Stimulated activated CD4-positive, alpha-beta T cell treated with anti-CD3 and anti-CD28 coated beads, Interleukin-12 subunit alpha, Interleukin-12 subunit beta, amount 100 ng/mL, for 48 hours (primary cell): Measurements from ENCODE around the gene PACC1.
"Not testable (repeated sequence)": the region's sequence is repeated elsewhere in the genome, so short reads cannot be mapped to it uniquely, and the experiment has no call there.

Experiments
- DNase-seq, 3 donors: peaks; one replicate each; pipeline ENCODE4 v3.0.0-alpha.2; 2020; ENCODE audit warnings: low read depth in 2 of 3, low spot score in 1 of 3

PACC1 gene

GRCh38 chr1:212397171-212397570 lies 17.5 kb downstream of the PACC1 start:
- no peak for DNase-seq

GRCh38 chr1:212396638-212397037 lies 18.0 kb downstream of the PACC1 start:
- DNase-seq = no peak

GRCh38 chr1:212395678-212396437 lies 18.8 kb downstream of the PACC1 start:
- DNase-seq = not testable (repeated sequence)

GRCh38 chr1:212388985-212389716 lies 25.5 kb downstream of the PACC1 start:
- DNase-seq = no peak

DNA sequence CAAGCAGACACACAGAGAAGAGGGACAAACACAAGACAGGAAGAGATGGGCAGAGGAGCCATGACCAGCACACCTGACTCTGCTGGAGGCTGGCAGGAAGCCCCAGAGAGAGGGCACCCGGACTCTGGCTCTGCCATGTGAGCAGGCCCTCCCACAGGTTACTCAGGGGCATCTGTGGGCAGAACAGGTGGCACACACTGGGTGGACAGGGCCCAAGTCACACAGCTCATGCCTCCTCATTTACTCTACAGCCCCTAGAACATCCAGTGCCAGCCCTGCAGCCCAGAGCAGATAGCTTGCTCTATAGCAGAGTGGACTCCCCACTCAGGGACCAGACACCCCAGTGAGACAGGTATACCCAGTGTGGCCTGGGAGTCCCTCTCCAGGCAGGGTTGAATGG lies 28.7 kb downstream of the PACC1 start:
- no peak for DNase-seq

DNA sequence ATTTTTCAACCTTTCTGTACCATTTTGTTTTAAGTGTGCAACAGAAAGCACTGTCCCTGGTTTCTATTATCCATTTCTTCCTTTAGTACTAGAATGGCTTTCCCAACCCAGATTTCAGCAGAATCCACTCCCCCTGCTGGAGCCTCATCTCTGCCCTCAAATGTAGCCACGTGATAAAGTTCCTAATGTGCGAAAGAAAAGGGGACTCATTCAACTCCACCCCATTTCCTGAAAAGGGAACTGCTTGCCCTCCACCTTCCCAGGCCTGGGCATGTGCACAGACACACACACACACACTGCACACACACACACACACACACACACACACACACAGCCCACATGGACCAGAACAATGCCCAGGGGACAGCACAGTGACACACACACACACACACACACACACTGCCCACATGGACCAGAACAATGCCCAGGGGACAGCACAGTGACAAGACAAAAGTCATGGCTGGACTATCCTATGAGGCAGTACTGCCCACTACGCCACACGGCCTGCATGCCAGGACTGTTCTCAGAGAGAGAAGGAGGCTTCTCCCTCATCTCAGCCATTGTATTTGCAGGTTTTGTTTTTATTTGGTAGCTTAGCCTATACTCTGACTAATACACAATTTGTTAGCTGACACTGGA lies 33.2 kb downstream of the PACC1 start:
- no peak for DNase-seq

DNA sequence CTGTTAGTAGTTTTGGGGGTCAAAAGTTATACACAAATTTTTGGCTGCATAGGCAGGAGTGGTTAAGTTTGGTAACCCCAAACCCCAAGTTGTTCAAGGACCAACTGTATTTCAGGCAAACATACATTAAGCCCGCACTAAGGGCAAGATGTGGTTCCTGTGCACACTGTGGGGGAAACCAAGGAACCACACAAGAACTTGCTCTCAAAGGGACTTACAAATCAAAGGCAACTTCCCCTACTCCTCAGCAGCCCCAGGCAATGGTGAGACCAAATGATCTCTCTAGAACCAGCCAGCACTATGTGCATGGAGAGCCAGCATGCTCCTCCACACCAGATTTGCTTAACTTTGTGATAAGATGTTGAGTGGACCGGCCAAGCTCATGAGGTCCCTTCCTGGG lies 35.3 kb downstream of the PACC1 start:
- DNase-seq = no peak

DNA sequence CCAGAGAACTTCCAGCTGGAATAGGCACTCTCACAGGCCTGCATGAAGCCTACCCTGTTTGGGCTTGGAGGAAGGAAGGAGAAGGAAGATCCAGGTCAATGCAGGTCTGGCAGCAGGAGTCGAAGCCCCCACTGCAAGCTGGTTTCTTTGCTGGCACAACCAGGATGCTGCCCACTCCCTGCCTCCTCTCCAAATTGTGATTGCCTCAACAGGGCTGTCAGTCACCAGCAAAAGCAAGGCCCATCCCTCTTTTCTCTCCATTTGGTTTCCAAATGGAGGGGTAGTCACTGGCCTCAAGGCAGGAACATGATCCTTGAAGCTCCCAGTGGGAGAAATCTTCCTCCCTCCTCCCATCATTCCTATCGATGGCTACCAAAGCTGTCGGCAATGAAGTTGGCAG lies 37.0 kb downstream of the PACC1 start:
- no peak for DNase-seq

DNA sequence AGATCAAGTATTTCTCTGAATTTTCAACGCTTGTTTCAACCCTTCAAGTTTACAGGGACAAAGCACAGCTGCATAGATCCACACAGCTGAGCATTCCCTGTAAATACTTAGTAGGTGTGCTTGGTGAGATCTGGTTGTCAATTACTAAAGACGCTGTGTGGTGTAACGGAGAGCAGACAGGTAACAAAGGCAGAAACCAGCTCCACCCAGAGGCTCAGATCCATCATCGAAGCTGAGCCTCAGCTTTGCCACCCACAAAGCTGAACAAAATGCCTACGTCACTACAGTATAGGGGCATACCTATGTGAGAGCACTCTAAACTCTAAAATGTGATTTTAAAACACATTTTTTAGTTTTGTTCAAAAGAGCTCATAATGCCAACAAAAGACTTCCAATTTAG lies 38.7 kb downstream of the PACC1 start:
- DNase-seq = no peak

- peak; percentile 23 to 61 (median 31) for DNase-seq
These were observed 46.6 kb downstream of the PACC1 start for GRCh38 chr1:212368073-212368484.

- no peak for DNase-seq
These were observed 47.1 kb downstream of the PACC1 start for GRCh38 chr1:212367474-212368072.

GRCh38 chr1:212366901-212367300 lies 47.8 kb downstream of the PACC1 start:
- no peak for DNase-seq

DNA sequence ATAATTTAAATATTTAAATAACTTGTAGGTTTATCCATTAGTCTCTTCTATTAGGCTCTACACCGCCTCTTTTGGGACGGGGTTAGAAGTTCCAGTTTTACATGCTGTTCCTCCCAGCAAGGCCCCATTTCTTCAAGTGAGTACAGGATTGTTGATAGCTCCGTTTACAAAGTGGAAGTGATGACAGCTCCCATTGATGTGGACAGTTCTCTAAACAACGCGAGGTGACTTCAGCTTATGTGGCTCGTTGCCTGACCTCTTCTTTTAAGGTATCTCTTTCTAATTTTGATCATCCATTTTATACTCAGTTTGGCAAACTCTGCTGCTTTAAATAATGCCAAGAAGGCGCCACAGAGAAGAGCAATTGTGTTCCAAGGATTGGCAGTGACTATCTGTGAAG lies 49.7 kb downstream of the PACC1 start:
- DNase-seq = no peak

DNA sequence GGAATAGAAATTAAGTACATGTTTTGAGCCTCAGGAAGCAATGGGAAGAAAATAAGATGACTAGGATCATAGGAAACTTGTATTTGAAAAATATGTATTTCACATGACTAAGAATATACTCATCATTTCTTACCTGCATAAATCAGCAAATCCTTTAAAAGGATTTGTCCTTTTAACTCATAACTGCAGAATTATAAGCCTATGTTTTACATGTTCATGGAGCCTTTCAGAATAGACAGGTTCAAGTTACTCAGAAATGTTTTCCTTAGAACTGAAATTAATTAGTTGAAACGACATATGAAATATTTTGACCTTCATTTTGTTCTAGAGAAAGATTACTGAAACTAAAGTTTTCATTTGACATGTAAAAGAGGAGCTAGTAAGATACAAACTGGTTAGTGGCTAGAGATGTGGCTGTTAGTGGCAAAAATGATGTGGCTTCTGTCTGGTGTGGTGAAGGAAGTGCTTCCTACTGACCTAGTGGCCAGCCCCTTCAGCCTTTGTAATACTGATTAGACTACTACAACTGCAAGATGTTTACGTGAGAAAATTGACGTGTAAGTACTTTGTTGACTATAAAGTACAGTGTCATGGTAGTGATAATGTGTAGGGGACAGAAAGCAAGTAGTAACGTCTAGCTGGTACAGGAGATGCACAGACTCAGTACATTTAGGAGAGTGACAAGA lies 54.7 kb downstream of the PACC1 start:
- peak in 2 of 3 donors; percentile 3 to 24 for DNase-seq

DNA sequence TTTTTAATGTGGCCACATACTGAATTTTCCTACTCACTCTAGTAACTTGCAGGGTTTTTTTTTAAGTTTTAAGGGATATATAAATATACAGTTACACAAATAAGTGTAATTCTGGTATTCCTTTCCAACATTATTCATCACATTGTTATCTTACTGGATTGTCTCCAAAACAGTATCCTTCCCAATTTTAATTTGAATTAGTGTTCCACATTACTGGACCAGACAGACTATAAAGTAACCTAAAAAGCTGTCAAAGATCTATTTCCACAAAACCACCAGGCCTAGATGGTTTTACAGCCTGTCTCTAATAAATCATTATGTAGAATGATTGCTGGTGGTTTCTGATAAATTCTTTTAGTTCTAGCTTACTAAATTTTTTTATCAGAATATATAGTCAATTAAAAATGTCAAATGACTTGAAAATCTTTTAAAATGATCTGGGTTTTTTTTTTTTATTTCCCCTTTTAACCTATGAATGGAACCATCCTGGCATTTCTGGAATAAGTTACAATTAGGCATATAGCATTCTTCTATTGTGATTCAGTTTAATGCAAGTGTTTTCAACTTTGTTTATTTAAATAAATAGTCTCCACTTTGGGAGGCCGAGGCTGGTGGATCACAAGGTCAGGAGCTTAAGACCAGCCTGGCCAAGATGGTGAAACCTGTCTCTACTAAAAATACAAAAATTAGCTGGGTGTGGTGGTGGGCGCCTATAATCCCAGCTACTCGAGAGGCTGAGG lies 59.3 kb downstream of the PACC1 start:
- DNase-seq = no peak

- no peak for DNase-seq
These were observed 60.2 kb downstream of the PACC1 start for GRCh38 chr1:212354464-212354863.

GRCh38 chr1:212353181-212353580 lies 61.5 kb downstream of the PACC1 start:
- DNase-seq = no peak

DNA sequence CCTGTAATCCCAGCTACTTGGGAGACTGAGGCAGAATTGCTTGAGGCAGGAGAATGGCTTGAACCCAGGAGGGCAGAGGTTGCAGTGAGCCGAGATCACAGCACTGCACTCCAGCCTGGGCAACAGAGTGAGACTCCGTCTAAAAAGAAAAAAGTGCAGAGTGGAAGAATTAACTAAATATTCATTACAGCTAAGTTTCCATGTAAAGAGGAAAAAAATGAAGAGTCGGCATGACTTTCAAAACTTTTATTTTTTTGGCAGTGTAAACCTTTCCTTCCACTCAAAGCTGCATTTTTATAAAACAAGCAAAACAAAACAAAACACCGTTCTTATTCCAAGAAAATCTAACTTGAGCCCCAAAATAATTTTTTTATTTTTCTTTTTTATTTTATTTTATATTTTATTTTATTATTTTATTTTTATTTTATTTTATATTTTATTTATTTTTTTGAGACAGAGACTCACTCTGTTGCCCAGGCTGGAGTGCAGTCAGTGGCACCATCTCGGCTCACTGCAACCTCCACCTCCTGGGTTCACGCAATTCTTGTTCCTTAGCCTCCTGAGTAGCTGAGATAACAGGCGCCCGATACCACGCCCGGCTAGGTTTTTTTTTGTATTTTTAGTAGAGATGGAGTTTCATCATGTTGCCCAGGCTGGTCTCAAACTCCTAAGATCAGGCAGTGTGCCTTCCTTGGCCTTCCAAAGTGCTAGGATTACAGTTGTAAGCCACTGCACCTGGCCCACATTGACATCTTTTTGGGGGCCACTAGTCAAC lies 62.9 kb downstream of the PACC1 start:
- DNase-seq = no peak

- no peak for DNase-seq
These were observed 68.1 kb downstream of the PACC1 start for GRCh38 chr1:212346601-212347000.

DNA sequence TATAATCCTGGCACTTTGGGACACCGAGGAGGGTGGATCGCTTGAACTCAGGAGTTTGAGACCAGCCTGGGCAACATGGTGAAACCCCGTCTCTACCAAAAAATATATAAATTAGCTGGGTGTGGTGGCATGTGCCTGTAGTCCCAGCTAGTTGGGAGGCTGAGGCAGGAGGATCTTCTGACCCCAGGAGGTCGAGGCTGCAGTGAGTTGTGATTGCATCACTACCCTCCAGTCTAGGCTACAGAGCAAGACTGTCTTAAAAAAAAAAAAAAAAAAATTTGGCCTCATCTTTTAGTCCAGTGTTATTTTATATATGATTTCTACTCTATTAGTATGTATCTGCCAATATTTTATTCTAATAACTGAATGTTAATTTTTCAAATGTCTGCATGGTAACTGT lies 69.8 kb downstream of the PACC1 start:
- DNase-seq = no peak
